NOMO-1 treated with dmso at 0.1 percent for 144 hours (cell line): Measurements from ENCODE around the gene TMEM121.

Experiments
- DNase-seq: peaks from one replicate; lab custom pipeline; 2025; ENCODE audit not compliant: unreplicated experiment; lab: John Stamatoyannopoulos, UW

Gene TMEM121

GRCh38 chr14:105486974-105487448 lies 39.4 kb upstream of the TMEM121 start:
- no peak for DNase-seq

- peak; percentile 55 for DNase-seq
These were observed 38.9 kb upstream of the TMEM121 start for GRCh38 chr14:105487449-105487985.

GRCh38 chr14:105487986-105488777 lies 38.2 kb upstream of the TMEM121 start:
- no peak for DNase-seq

GRCh38 chr14:105488781-105489541 lies 37.4 kb upstream of the TMEM121 start:
- no peak for DNase-seq

- DNase-seq: peak; percentile 86
These were observed 36.7 kb upstream of the TMEM121 start for GRCh38 chr14:105489542-105490266.

GRCh38 chr14:105490267-105490571 lies 36.2 kb upstream of the TMEM121 start:
- DNase-seq: no peak

GRCh38 chr14:105490572-105491365 lies 35.6 kb upstream of the TMEM121 start, which contains the start of gene TEDC1:
TSS of gene TEDC1 (plus strand) at chr14:105491246. CDS start at chr14:105491376, 130 bp downstream.
- peak; percentile 100 for DNase-seq

GRCh38 chr14:105491366-105491973 lies 34.9 kb upstream of the TMEM121 start:
- peak; percentile 57 for DNase-seq

- DNase-seq: no peak
These were observed 34.1 kb upstream of the TMEM121 start for GRCh38 chr14:105492031-105492970.

GRCh38 chr14:105492971-105493871 lies 33.2 kb upstream of the TMEM121 start:
- no peak for DNase-seq

GRCh38 chr14:105493921-105494605 lies 32.3 kb upstream of the TMEM121 start:
- no peak for DNase-seq

- no peak for DNase-seq
These were observed 31.8 kb upstream of the TMEM121 start for GRCh38 chr14:105494606-105494929.

GRCh38 chr14:105495101-105495989 lies 31.0 kb upstream of the TMEM121 start:
- no peak for DNase-seq

- no peak for DNase-seq
These were observed 30.2 kb upstream of the TMEM121 start for GRCh38 chr14:105495990-105496830.

- no peak for DNase-seq
These were observed 29.4 kb upstream of the TMEM121 start for GRCh38 chr14:105496831-105497591.
